ENCODE data around the gene SERINC2.
A peak's percentile ranks its signal among the peaks of the same experiment; 100 is the strongest.

SERINC2 gene

GRCh38 chr1:31409946-31410858, 2.8 kb upstream of the SERINC2 start:
- H3K4me3 ChIP-seq = no peak overlapping the region
- H3K27ac ChIP-seq = no peak overlapping the region

- no peak overlapping the region for H3K27ac ChIP-seq
- no peak overlapping the region for H3K4me3 ChIP-seq
Measured at GRCh38 chr1:31410871-31411270, 2.1 kb upstream of the SERINC2 start.

GRCh38 chr1:31412205-31412604, 808 bp upstream of the SERINC2 start:
- H3K4me3 ChIP-seq = peak overlapping the region in 1 of 7 experiments; percentile 76
- H3K27ac ChIP-seq = no peak overlapping the region

GRCh38 chr1:31413405-31414001, 490 bp downstream of the SERINC2 start:
- Histone ChIP-seq H3K4me3 (peak overlapping the region; percentile 55 to 94 (median 66)), H3K27ac (peak overlapping the region; percentile 61 to 96 (median 84))

GRCh38 chr1:31414980-31415370, 2.0 kb downstream of the SERINC2 start:
- no peak overlapping the region for H3K4me3 ChIP-seq
- H3K27ac ChIP-seq = peak overlapping the region in 2 of 21 experiments; percentile 82 to 96

- Histone ChIP-seq H3K27ac (no peak overlapping the region), H3K4me3 (no peak overlapping the region)
Measured at GRCh38 chr1:31415658-31416057, 2.6 kb downstream of the SERINC2 start.

- Histone ChIP-seq H3K4me3 (no peak overlapping the region), H3K27ac (no peak overlapping the region)
Measured at GRCh38 chr1:31416101-31416736, 3.2 kb downstream of the SERINC2 start.

- H3K4me3 ChIP-seq = no peak overlapping the region
- no peak overlapping the region for H3K27ac ChIP-seq
Measured at GRCh38 chr1:31417148-31417547, 4.1 kb downstream of the SERINC2 start.

GRCh38 chr1:31418626-31419323, 5.8 kb downstream of the SERINC2 start:
- no peak overlapping the region for H3K27ac ChIP-seq
- no peak overlapping the region for H3K4me3 ChIP-seq

GRCh38 chr1:31420716-31421115, 7.7 kb downstream of the SERINC2 start:
- Histone ChIP-seq H3K27ac (no peak overlapping the region), H3K4me3 (no peak overlapping the region)

GRCh38 chr1:31421371-31422040, 8.5 kb downstream of the SERINC2 start:
- no peak overlapping the region for H3K4me3 ChIP-seq
- H3K27ac ChIP-seq = no peak overlapping the region

GRCh38 chr1:31422505-31423319, 9.7 kb downstream of the SERINC2 start:
- Histone ChIP-seq H3K27ac (peak overlapping the region in 4 of 21 experiments; percentile 4 to 21 (median 10)), H3K4me3 (no peak overlapping the region)

- Histone ChIP-seq H3K27ac (no peak overlapping the region), H3K4me3 (no peak overlapping the region)
Measured at GRCh38 chr1:31423418-31423947, 10.5 kb downstream of the SERINC2 start.

GRCh38 chr1:31424568-31424967, 11.6 kb downstream of the SERINC2 start:
- Histone ChIP-seq H3K27ac (no peak overlapping the region), H3K4me3 (no peak overlapping the region)

- H3K27ac ChIP-seq = peak overlapping the region in 2 of 21 experiments; percentile 6 to 29
- H3K4me3 ChIP-seq = no peak overlapping the region
Measured at GRCh38 chr1:31425301-31426081, 12.5 kb downstream of the SERINC2 start.

GRCh38 chr1:31426249-31426922, 13.4 kb downstream of the SERINC2 start:
- H3K27ac ChIP-seq = peak overlapping the region in 2 of 21 experiments; percentile 6 to 29
- H3K4me3 ChIP-seq = no peak overlapping the region

- Histone ChIP-seq H3K27ac (no peak overlapping the region), H3K4me3 (no peak overlapping the region)
Measured at GRCh38 chr1:31427322-31427721, 14.3 kb downstream of the SERINC2 start.

Data from skin epidermis (tissue), 12 donors.